Liver (tissue), 3 donors: ENCODE results near the gene HOXA1.

Experiments
- EGR1 ChIP-seq, 2 donors: IDR thresholded peaks; 2 replicates each; pipeline ENCODE4 v1.6.1; 2016 to 2018; ENCODE audit warnings: antibody characterized with exemption in 2 of 2, low read depth in 2 of 2
- FOXA2 ChIP-seq: IDR thresholded peaks from 2 replicates; pipeline ENCODE4 v1.6.1; 2016; ENCODE audit warnings: antibody characterized with exemption
- GABPA ChIP-seq, 2 donors: IDR thresholded peaks in 1 of 2; conservative IDR thresholded peaks in 1 of 2; 2 replicates each; pipeline ENCODE4 v1.6.1; 2016; ENCODE audit warnings: antibody characterized with exemption in 2 of 2, mild to moderate bottlenecking in 1 of 2, moderate library complexity in 1 of 2
- HNF4A ChIP-seq, 2 donors: conservative IDR thresholded peaks; 2 replicates each; pipeline ENCODE4 v1.6.1; 2016; ENCODE audit warnings: antibody characterized with exemption in 2 of 2, mild to moderate bottlenecking in 2 of 2
- HNF4G ChIP-seq: IDR thresholded peaks from 2 replicates; pipeline ENCODE4 v1.6.1; 2016; ENCODE audit warnings: antibody characterized with exemption
- RAD21 ChIP-seq, 2 donors: IDR thresholded peaks; 2 replicates each; pipeline ENCODE4 v1.6.1; 2016; ENCODE audit warnings: antibody characterized with exemption in 2 of 2, mild to moderate bottlenecking in 2 of 2
- RXRA ChIP-seq, 2 donors: IDR thresholded peaks; 2 replicates each; pipeline ENCODE4 v1.6.1; 2017 to 2018; ENCODE audit warnings: antibody characterized with exemption in 2 of 2, mild to moderate bottlenecking in 1 of 2
- SP1 ChIP-seq: IDR thresholded peaks from 2 replicates; pipeline ENCODE4 v1.6.1; 2018; ENCODE audit warnings: antibody characterized with exemption, mild to moderate bottlenecking
- TAF1 ChIP-seq: conservative IDR thresholded peaks from 2 replicates; pipeline ENCODE4 v1.6.1; 2016; ENCODE audit warnings: antibody characterized with exemption, mild to moderate bottlenecking
- YY1 ChIP-seq: IDR thresholded peaks from 2 replicates; pipeline ENCODE4 v1.6.1; 2016; ENCODE audit warnings: antibody characterized with exemption, mild to moderate bottlenecking
- TF ChIP-seq, protein P1 (sequence below): fragments of 150-350 bp; IDR thresholded peaks from 2 replicates; pipeline ENCODE4 v1.5.1; 2017; ENCODE audit warnings: improper control_type of control experiment, low read depth, low read length; ENCODE audit not compliant: missing input control
- TF ChIP-seq, protein P2 (sequence below): IDR thresholded peaks from 2 replicates; pipeline ENCODE4 v1.6.1; 2016; ENCODE audit warnings: antibody characterized with exemption
- donor health status: healthy.
- donor health status: healthy.

- TF ChIP-seq, protein P1, sequence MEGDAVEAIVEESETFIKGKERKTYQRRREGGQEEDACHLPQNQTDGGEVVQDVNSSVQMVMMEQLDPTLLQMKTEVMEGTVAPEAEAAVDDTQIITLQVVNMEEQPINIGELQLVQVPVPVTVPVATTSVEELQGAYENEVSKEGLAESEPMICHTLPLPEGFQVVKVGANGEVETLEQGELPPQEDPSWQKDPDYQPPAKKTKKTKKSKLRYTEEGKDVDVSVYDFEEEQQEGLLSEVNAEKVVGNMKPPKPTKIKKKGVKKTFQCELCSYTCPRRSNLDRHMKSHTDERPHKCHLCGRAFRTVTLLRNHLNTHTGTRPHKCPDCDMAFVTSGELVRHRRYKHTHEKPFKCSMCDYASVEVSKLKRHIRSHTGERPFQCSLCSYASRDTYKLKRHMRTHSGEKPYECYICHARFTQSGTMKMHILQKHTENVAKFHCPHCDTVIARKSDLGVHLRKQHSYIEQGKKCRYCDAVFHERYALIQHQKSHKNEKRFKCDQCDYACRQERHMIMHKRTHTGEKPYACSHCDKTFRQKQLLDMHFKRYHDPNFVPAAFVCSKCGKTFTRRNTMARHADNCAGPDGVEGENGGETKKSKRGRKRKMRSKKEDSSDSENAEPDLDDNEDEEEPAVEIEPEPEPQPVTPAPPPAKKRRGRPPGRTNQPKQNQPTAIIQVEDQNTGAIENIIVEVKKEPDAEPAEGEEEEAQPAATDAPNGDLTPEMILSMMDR, result no peak
- no peak for TF ChIP-seq GABPA (IDR thresholded peaks at IDR 0.05 in 1 of 2, conservative IDR thresholded peaks at IDR 0.05 in 1 of 2)
- no peak for TF ChIP-seq FOXA2
- TF ChIP-seq HNF4G, result no peak
- no peak for TF ChIP-seq RXRA (IDR thresholded peaks at IDR 0.05)
- no peak for TF ChIP-seq RAD21 (IDR thresholded peaks at IDR 0.05)
- TF ChIP-seq HNF4A (conservative IDR thresholded peaks at IDR 0.05), result no peak
- no peak for TF ChIP-seq YY1
- no peak for TF ChIP-seq EGR1 (IDR thresholded peaks at IDR 0.05; ENCODE audit: low read depth in 2 of 2)
- TF ChIP-seq, protein P2, sequence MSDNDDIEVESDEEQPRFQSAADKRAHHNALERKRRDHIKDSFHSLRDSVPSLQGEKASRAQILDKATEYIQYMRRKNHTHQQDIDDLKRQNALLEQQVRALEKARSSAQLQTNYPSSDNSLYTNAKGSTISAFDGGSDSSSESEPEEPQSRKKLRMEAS, result no peak
- no peak for TF ChIP-seq SP1
- no peak for TF ChIP-seq TAF1
Observed at GRCh38 chr7:27105301-27106031, 9.7 kb upstream of the HOXA1 start.
